ENCODE data around the gene TRIM16.
"Not testable (repeated sequence)": the region's sequence is repeated elsewhere in the genome, so short reads cannot be mapped to it uniquely, and the experiment has no call there.

The TRIM16 gene

GRCh38 chr17:15613111-15613510 is 71.0 kb downstream of the TRIM16 start:
- DNase-seq = not testable (repeated sequence)

- not testable (repeated sequence) for DNase-seq
These were observed 91.2 kb downstream of the TRIM16 start for GRCh38 chr17:15592960-15593359.

GRCh38 chr17:15591986-15592385 is 92.1 kb downstream of the TRIM16 start:
- DNase-seq = not testable (repeated sequence)

GRCh38 chr17:15590844-15591243 is 93.3 kb downstream of the TRIM16 start:
- DNase-seq = not testable (repeated sequence)

GRCh38 chr17:15589544-15590536 is 94.3 kb downstream of the TRIM16 start:
- DNase-seq = not testable (repeated sequence)

- DNase-seq = not testable (repeated sequence)
These were observed 96.1 kb downstream of the TRIM16 start for GRCh38 chr17:15588017-15588416.

- DNase-seq = not testable (repeated sequence)
These were observed 100.8 kb downstream of the TRIM16 start for GRCh38 chr17:15583313-15583712.

GRCh38 chr17:15581462-15581861 is 102.6 kb downstream of the TRIM16 start:
- DNase-seq = not testable (repeated sequence)
